WI38 (cell line): Measurements from ENCODE around the gene PDCD11.

Experiments
- H3K4me3 ChIP-seq: 2 replicates; pipeline ENCODE4 v1.5.1; 2011; ENCODE audit warnings: low read depth, mild to moderate bottlenecking, control low read depth, low read length
- CTCF ChIP-seq: IDR thresholded peaks from 2 replicates; pipeline ENCODE4 v1.5.1; 2012; ENCODE audit warnings: low read depth, mild to moderate bottlenecking, control low read depth, low read length

Gene PDCD11

GRCh38 chr10:103440416-103440815 is 44.0 kb downstream of the PDCD11 start:
- no peak overlapping the region for H3K4me3 ChIP-seq
- TF ChIP-seq CTCF, result no peak

GRCh38 chr10:103441206-103441605 is 44.8 kb downstream of the PDCD11 start:
- no peak for TF ChIP-seq CTCF
- no peak overlapping the region for H3K4me3 ChIP-seq

- no peak for TF ChIP-seq CTCF
These were observed 45.2 kb downstream of the PDCD11 start for GRCh38 chr10:103441611-103442010.

GRCh38 chr10:103442031-103442461 is 45.6 kb downstream of the PDCD11 start:
- no peak overlapping the region for H3K4me3 ChIP-seq
- TF ChIP-seq CTCF, result no peak

More at GRCh38 chr10:103441611-103442010, 45.2 kb downstream of the PDCD11 start:
- H3K4me3 ChIP-seq, result no peak overlapping the region

GRCh38 chr10:103443475-103444185 is 47.2 kb downstream of the PDCD11 start:
- no peak overlapping the region for H3K4me3 ChIP-seq
- TF ChIP-seq CTCF, result no peak

GRCh38 chr10:103444478-103444877 is 48.1 kb downstream of the PDCD11 start:
- TF ChIP-seq CTCF, result no peak
- H3K4me3 ChIP-seq, result no peak overlapping the region

GRCh38 chr10:103445366-103445765 is 48.9 kb downstream of the PDCD11 start:
- H3K4me3 ChIP-seq, result no peak overlapping the region
- TF ChIP-seq CTCF, result no peak
